Motor neuron (in vitro differentiated cells): ENCODE data around the gene USP17L12. TPM values are rescaled to one million over a fixed set of nuclear protein-coding genes. Genes with fewer than 3 reads are reported as not detected.
"Not testable (repeated sequence)": the region's sequence is repeated elsewhere in the genome, so short reads cannot be mapped to it uniquely, and the experiment has no call there.

Experiments
- ATAC-seq, 8 experiments: fragments of 200-7000 bp; cut with Tn5 transposase; replicated peaks in 6 of 8; 2 replicates each; pipeline ENCODE4 v1.8.0; 2021; ENCODE audit warnings: mild to moderate bottlenecking in 8 of 8, moderate library complexity in 8 of 8
- H3K27ac ChIP-seq, 2 donors: fragments of 250-450 bp; sonication (Bioruptor Pico); 2 replicates each; pipeline ENCODE4 v1.9.0; 2021; ENCODE audit warnings: antibody characterized with exemption in 2 of 2, mild to moderate bottlenecking in 2 of 2, moderate library complexity in 1 of 2
- H3K4me1 ChIP-seq, 2 donors: fragments of 250-450 bp; sonication (Bioruptor Pico); replicated peaks in 1 of 2; 2 replicates each; pipeline ENCODE4 v1.6.1; 2021; ENCODE audit warnings: antibody characterized with exemption in 2 of 2, mild to moderate bottlenecking in 2 of 2, moderate library complexity in 1 of 2
- H3K4me3 ChIP-seq, 5 donors: fragments of 250-450 bp; sonication (Bioruptor Pico); 2 replicates each; pipeline ENCODE4 v1.9.0; 2021; ENCODE audit warnings: antibody characterized with exemption in 5 of 5, mild to moderate bottlenecking in 5 of 5, moderate library complexity in 4 of 5
- WGBS, 10 experiments: fragments of 450-650 bp; shearing (Covaris generic); methylation state at CpG; one replicate each; pipeline ENCODE4 v1.0.0; 2022; 5-methylcytosine and 5-hydroxymethylcytosine counted together
- in situ Hi-C, 9 experiments: fragments of 400-800 bp; cut with MboI; loops; one replicate each; pipeline ENCODE4 v1.15.0; 2021; ENCODE audit warnings: low sequenced_read_pairs in 9 of 9, low pct_unique_long_range_greater_than_20kb in 2 of 9; ENCODE audit not compliant: unreplicated experiment in 9 of 9
- total RNA-seq, 8 experiments: library from RNA; unstranded; fragments of 300-600 nt; gene quantifications; 2 replicates each; pipeline versions ENCODE4 v1.2.3 to v1.2.4, GENCODE V29; 2022

USP17L12 gene
- not detected for total RNA-seq

- no CpG with 5 or more reads among the region's 13 CpGs for WGBS, 10 experiments
- ATAC-seq, H3K4me1 ChIP-seq, H3K27ac ChIP-seq, in situ Hi-C loops, H3K4me3 ChIP-seq: not testable (repeated sequence)
Observed at GRCh38 chr4:9219852-9220251, at the start of gene USP17L12. Gene USP17L12, plus strand, starts transcription at chr4:9220152. Its CDS starts 0 bp downstream, at chr4:9220152.

- ATAC-seq, H3K27ac ChIP-seq, in situ Hi-C loops, H3K4me1 ChIP-seq, H3K4me3 ChIP-seq: not testable (repeated sequence)
- WGBS, 10 experiments: no CpG with 5 or more reads among the region's 13 CpGs
Observed at GRCh38 chr4:9210357-9210756, 9.6 kb upstream of the USP17L12 start, which contains the start of gene USP17L10. Gene USP17L10, plus strand, starts transcription at chr4:9210657. Its CDS starts 0 bp downstream, at chr4:9210657.

GRCh38 chr4:9214701-9215100, 5.3 kb upstream of the USP17L12 start:
- in situ Hi-C loops, ATAC-seq, H3K4me1 ChIP-seq, H3K27ac ChIP-seq, H3K4me3 ChIP-seq: not testable (repeated sequence)
- WGBS, 10 experiments: no CpG with 5 or more reads among the region's 14 CpGs

- ATAC-seq, H3K4me1 ChIP-seq, in situ Hi-C loops, H3K27ac ChIP-seq, H3K4me3 ChIP-seq: not testable (repeated sequence)
- WGBS, 10 experiments: no CpG with 5 or more reads among the region's 14 CpGs
Observed at GRCh38 chr4:9215105-9215504, 4.8 kb upstream of the USP17L12 start, which contains the start of gene USP17L11. Gene USP17L11, plus strand, starts transcription at chr4:9215405. Its CDS starts 0 bp downstream, at chr4:9215405.

GRCh38 chr4:9224596-9224995, 4.6 kb downstream of the USP17L12 start, which contains the start of gene USP17L13:
Gene USP17L13, plus strand, starts transcription at chr4:9224896. Its CDS starts 0 bp downstream, at chr4:9224896.
- H3K27ac ChIP-seq, H3K4me3 ChIP-seq, in situ Hi-C loops, ATAC-seq, H3K4me1 ChIP-seq: not testable (repeated sequence)
- WGBS, 10 experiments: no CpG with 5 or more reads among the region's 14 CpGs

GRCh38 chr4:9230249-9230648, 10.3 kb downstream of the USP17L12 start:
- H3K4me3 ChIP-seq, H3K27ac ChIP-seq, in situ Hi-C loops, H3K4me1 ChIP-seq, ATAC-seq: not testable (repeated sequence)
- no CpG with 5 or more reads among the region's 8 CpGs for WGBS, 10 experiments

GRCh38 chr4:9234085-9234484, 14.1 kb downstream of the USP17L12 start, which contains the start of gene USP17L15:
Gene USP17L15, plus strand, starts transcription at chr4:9234385. Its CDS starts 0 bp downstream, at chr4:9234385.
- in situ Hi-C loops, H3K4me3 ChIP-seq, H3K4me1 ChIP-seq, ATAC-seq, H3K27ac ChIP-seq: not testable (repeated sequence)
- no CpG with 5 or more reads among the region's 15 CpGs for WGBS, 10 experiments

- H3K4me1 ChIP-seq, ATAC-seq, in situ Hi-C loops, H3K27ac ChIP-seq, H3K4me3 ChIP-seq: not testable (repeated sequence)
- WGBS, 10 experiments: no CpG with 5 or more reads among the region's 12 CpGs
Observed at GRCh38 chr4:9238461-9238860, 18.5 kb downstream of the USP17L12 start.

- ATAC-seq, H3K27ac ChIP-seq, in situ Hi-C loops: not testable (repeated sequence)
Observed at GRCh38 chr4:9243579-9243978, 23.6 kb downstream of the USP17L12 start, which contains the start of gene USP17L17. Gene USP17L17, plus strand, starts transcription at chr4:9243879. Its CDS starts 0 bp downstream, at chr4:9243879.

GRCh38 chr4:9247953-9248680, 28.2 kb downstream of the USP17L12 start, which contains the start of gene USP17L18:
Gene USP17L18, plus strand, starts transcription at chr4:9248630. Its CDS starts 0 bp downstream, at chr4:9248630.
- H3K27ac ChIP-seq, H3K4me3 ChIP-seq, in situ Hi-C loops, ATAC-seq, H3K4me1 ChIP-seq: not testable (repeated sequence)
- no CpG with 5 or more reads among the region's 26 CpGs for whole genome bisulfite sequencing, 10 experiments

More at GRCh38 chr4:9243579-9243978, 23.6 kb downstream of the USP17L12 start, which contains the start of gene USP17L17:
- H3K4me1 ChIP-seq, H3K4me3 ChIP-seq: not testable (repeated sequence)
- no CpG with 5 or more reads among the region's 14 CpGs for WGBS, 10 experiments

GRCh38 chr4:9253078-9253477, 33.1 kb downstream of the USP17L12 start, which contains the start of gene USP17L19:
Gene USP17L19, plus strand, starts transcription at chr4:9253378. Its CDS starts 0 bp downstream, at chr4:9253378.
- H3K4me3 ChIP-seq, in situ Hi-C loops, H3K4me1 ChIP-seq, ATAC-seq, H3K27ac ChIP-seq: not testable (repeated sequence)
- no CpG with 5 or more reads among the region's 13 CpGs for WGBS, 10 experiments

GRCh38 chr4:9257824-9258223, 37.9 kb downstream of the USP17L12 start, which contains the start of gene USP17L20:
Gene USP17L20, plus strand, starts transcription at chr4:9258124. Its CDS starts 0 bp downstream, at chr4:9258124.
- in situ Hi-C loops, H3K4me1 ChIP-seq, ATAC-seq, H3K27ac ChIP-seq, H3K4me3 ChIP-seq: not testable (repeated sequence)
- WGBS, 10 experiments: no CpG with 5 or more reads among the region's 15 CpGs

- no CpG with 5 or more reads among the region's 13 CpGs for WGBS, 10 experiments
Observed at GRCh38 chr4:9262572-9262971, 42.6 kb downstream of the USP17L12 start, which contains the start of gene USP17L21. Gene USP17L21, plus strand, starts transcription at chr4:9262872. Its CDS starts 0 bp downstream, at chr4:9262872.

More at GRCh38 chr4:9262572-9262971, 42.6 kb downstream of the USP17L12 start, which contains the start of gene USP17L21:
- H3K4me3 ChIP-seq, H3K4me1 ChIP-seq, H3K27ac ChIP-seq, ATAC-seq, in situ Hi-C loops: not testable (repeated sequence)
